HG02870 (cell line): Measurements from ENCODE around the gene KISS1R.
"Not testable (repeated sequence)": the region's sequence is repeated elsewhere in the genome, so short reads cannot be mapped to it uniquely, and the experiment has no call there.

Experiments used
- ATAC-seq: cut with Tn5 transposase; IDR thresholded peaks from one replicate; pipeline ENCODE4 v1.9.1; 2021; ENCODE audit warnings: mild to moderate bottlenecking, moderate library complexity; ENCODE audit not compliant: unreplicated experiment

KISS1R gene

DNA sequence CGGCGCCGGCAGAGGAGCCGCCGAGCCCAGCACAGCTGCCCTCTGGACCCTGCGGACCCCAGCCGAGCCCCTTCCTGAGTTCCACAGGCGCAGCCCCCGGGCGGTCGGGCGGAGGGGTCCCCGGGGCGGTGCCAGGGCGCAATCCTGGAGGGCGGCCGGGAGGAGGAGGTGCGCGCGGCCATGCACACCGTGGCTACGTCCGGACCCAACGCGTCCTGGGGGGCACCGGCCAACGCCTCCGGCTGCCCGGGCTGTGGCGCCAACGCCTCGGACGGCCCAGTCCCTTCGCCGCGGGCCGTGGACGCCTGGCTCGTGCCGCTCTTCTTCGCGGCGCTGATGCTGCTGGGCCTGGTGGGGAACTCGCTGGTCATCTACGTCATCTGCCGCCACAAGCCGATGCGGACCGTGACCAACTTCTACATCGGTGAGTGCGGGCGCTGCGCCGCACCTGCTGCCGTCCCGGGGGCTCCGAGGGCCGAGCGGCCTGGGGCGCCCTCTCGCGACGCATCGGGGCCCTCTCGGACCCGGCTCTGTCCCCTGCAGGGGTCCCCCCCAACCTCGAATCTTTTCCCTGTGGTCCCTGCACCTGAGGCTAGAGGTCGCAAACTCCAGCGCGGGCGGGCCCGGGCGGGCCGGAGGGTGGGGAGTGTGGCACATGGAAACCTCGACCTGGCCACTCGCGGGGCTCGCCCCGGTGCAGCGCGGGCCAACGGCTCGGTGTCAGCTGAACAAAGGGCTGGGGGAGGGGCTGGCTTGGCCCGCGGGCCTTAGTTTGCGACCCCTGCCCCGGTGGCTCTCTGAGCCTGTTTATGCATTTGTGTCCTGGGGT, at the start of gene KISS1R:
Gene KISS1R (plus strand): TSS at position 11 of the 829 bp plus-strand sequence. CDS start 170 bp downstream, at position 181.
- no peak for ATAC-seq

DNA sequence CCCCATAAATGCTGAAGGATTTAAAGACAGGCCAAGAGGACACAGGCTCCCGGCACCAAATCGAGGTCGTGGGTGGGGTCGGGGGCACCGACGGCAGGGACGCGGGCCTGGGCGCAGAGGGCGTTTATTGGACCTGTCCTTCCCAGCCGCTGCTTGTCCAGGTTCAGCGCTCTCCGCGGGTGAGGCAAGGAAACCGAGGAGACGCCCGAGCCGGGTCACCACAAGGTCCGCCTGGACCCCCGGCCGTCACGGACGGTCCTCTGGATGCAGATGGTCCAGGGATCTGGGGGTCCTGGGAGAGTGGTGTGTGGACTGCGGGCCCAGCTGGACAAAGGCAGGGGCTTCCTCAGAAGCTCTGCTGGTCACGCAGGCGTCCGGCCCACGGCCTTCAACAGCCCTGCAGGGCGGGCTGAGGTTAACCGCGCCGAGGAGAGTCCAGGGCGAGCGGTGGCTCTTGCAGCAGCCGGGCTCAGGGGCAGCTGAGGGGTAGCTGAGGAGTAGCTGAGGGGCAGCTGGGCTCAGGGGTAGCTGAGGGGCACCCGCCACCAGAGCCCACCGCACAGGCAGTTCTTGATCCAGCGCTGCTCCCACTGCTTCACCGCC, 49.2 kb upstream of the KISS1R start:
- no peak for ATAC-seq

DNA sequence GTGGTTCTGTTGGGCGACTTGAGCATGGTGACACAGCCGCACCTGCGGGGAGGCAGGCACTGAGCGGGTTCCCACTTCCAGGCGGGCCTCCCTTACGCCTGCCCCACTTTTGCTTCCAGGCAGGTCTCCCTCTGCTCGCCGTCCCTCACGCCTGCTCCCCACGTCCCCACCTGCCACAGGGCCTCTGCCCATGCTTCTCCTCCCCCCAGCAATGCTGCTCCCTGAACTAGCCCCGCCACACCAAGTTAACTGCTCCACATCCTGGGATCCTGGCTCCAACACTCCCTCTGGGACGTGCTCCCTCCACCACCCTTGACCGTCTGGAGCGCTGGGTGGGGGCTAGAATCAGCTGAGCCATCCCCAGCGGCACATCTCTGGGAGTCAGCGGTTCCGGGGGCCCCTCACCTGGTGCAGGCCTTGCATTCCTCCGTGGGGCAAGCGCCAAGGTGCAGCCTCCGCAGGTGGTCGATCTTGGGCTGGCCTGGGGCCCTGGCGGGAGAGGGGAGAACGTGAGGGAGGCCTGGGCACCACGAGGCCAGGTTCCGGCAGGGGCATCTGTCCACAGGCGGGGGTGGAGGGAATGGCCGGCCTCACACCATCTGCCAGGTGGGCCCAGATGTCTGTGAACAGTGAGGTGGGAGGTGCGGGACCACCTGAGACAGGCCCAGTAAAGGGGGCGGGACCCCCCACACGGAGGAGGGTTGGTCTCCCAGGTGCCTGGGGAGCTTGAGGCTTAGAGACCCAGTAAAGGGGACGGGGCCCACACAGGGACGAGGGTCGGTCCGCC, 48.5 kb upstream of the KISS1R start:
- ATAC-seq, result no peak

DNA sequence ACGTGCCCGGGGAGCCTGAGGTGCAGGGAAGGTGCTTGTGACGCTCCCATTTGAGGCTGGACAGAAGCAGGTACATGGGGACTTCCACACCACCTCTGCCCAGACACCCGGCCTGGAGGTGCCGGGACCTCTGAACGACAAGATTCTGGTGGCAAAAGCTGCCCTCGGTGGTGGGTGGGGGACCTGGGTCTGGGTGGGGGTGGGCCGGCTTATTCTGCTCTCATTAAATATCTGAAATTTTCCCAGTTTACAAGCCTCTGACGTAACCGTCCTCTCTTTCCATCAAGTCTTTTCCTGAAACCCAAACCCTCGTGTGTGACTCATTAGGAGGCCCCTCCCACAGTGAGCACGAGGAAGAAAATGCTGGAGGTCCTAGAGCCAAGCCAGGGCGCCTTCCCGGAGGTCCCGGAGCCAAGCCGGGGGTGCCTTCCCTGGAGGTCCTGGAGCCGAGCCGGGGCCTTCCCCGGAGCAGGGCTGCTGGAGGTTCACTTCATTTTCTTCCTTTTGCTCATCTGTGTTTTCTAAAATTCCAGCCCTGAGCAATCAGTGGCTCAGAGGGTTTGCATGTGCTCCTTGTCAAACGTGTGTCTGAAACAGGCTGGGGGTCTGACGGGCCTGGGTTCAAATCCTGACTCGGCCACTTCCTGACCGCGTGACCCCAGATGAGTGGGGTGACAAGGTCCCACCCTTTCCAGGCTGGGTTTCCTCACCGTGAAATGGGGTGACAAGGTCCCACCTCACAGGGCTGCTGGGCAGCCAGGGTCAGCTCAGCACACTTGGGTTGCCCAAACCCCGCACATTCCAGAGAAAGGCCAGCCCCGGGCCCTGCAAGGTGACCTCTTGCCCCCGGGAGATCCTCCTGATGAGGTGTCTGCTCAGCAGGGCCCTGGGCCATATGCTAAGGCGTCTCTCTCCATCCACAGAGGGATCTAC, 47.6 kb upstream of the KISS1R start:
- ATAC-seq, result no peak

DNA sequence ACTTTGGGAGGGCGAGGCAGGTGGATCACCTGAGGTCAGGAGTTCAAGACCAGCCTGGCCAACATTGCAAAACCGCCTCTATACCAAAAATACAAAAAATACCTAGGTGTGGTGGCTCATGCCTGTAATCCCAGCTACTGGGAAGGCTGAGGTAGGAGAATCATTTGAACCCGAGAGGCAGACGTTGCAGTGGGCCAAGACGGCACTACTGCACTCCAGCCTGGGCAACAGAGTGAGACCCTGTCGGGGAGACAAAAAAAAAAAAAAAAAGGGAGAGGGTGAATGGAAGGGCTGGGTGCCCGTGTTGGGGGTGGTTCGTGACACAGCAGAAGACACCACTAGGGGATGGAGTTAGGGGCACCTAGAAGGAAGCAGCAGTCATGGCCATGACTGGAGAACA, 46.8 kb upstream of the KISS1R start:
- ATAC-seq, result no peak

DNA sequence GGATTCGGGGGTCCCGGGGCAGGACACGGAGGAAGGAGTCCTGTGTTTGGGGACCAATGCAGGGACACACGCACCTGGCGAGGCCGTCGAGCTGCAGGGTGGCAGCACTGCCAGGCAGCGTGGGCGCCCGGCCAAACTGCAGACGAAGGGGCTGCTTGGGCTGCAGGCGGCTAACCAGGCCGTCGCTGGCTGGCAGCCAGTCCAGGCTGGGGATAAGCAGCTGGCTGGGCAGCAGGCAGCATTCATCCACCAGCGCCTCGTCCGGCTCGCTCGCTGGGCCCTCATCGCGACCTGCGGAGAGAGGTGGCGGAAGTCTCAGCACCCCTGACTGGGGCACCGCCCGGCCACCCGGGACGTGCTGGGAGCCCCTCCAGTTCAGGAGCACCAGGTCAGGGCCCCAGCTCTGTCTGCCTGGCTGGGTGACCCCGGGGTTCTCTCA, 46.2 kb upstream of the KISS1R start:
- no peak for ATAC-seq

DNA sequence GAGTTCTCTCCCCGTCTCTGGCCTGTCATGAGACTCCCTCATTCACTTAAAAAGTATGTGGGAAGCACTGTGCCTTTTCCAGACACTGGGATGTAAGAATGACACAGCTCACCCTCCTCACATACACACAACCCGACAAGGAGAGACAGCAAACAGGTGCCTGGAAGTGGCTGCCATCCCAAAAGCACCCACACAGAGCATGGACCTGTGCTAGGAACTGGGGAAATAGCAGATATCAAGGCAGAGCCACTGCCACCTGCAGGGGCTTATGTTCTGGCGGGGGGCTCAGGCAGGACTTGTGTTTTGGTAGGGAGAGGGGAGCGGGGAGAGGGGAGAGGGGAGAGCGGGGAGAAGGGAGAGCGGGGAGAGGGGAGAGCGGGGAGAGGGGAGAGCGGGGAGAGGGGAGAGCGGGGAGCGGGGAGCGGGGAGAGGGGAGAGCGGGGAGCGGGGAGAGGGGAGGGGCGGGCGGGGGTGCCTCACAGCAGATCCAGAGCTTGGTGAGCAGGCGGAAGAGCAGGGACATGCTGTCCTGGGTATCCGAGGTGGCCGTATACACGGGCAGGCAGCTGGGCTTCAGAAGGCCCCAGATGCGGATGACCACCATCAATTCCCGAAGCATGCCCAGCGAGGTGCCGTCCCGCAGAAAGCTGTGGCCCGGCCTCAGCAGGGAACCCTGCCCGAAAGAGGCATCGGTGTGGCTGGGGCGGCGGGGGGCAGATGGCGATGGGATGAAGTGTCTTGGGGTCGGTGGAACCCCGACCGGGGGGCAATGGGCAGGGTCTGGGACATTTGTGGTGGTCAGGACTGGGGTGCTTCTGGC, 45.5 kb upstream of the KISS1R start:
- no peak for ATAC-seq

DNA sequence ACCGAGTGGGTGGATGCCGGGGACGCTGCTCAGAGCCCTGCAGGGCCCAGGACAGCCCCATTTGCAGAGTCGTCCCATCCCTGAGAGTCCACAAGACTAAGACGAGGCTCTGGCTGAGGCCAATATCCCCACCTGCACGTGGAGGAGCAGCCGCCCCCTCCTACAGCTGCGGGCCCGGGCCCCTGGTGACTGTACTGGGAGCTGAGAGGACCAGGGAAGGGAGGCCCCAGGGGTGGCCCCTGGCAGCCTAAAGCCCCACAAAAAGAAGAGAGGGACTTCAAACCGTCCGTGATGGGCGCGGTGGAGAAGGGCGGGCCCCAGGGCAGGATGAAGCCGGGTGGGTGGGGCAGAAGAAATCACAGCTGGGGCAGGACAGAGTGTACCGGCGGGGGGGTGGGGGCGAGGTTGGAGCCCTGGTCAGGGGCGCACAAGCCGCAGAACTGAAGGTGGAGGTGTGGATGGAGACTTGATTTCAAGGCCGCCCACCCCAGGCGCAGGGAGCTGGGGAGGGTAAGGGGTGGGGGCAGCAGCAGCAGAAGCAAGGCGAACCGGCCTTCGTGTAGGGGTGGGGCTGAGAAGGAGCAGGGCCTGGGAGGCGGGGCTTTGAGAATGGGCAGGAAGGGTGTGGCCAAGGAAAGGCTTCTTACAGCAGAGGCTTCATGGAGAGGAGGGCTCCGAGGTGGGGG, 44.7 kb upstream of the KISS1R start:
- no peak for ATAC-seq

DNA sequence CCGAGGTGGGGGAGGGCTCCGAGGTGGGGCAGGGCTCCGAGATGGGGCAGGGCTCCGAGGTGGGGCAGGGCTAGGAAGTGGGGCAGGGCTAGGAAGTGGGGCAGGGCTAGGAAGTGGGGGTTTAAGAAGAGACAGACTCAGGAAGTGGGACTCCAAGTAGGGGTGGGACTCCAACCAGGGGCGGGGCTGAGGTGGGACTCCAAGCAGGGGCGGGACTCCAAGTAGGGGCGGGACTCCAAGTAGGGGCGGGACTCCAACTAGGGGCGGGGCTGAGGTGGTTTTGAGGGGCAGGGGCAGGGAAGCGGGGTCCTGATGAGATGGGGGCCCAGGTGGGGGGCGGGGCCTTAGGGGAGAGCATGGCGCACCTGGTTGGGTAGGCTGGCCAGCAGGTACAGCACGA, 44.0 kb upstream of the KISS1R start:
- no peak for ATAC-seq

DNA sequence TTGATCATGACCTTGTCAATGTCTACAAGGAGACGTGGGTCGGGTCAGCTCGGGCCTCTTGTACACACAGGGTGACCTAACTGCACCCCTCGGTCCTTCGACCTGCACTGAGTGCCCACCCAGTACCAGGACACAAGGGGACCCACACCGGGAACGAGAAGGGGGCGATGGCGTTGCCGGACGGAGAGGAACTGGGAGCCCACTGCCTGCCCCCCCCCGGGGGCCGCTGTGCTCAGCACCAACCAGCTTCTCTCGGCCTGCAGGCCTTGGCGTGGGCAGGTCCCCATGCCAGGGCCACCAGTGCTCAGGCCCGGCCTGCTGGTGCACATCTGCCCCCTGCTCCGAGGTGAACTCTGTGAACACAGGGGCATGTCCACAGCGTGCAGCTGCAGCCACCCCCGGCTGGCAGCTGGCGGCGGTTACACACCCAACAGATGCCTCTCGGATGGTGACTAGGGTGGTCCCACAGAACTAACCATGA, 43.5 kb upstream of the KISS1R start:
- no peak for ATAC-seq

DNA sequence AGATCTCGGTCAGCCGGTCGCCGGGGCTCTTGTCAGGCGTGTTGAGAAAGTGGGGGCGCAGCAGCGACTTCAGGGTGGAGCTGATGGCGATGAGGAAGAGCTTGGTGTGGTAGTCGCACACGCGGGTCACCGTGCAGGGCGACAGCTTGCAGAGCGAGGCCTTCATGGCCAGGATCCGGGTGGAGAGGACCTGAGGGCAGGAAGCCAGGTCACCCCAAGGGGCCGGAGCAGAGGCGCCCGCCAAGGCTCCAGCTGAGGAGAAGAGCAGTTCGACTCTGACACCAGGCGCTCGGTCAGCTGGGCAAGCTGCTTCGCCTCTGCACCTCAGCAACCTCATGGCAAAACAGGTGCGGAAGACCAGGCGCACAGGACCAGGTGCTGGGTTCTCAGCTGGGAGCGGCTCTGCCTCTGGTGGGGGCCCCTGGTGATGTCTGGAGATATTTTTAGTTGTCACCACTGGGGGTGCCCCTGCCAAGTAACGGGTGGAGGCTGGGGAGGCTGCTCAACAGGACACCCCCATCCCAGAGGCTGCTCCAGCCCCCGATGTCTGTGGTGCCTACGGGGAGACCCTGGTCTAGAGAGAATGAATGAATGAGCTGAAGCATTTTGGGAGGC, 41.8 kb upstream of the KISS1R start:
- ATAC-seq, result no peak

DNA sequence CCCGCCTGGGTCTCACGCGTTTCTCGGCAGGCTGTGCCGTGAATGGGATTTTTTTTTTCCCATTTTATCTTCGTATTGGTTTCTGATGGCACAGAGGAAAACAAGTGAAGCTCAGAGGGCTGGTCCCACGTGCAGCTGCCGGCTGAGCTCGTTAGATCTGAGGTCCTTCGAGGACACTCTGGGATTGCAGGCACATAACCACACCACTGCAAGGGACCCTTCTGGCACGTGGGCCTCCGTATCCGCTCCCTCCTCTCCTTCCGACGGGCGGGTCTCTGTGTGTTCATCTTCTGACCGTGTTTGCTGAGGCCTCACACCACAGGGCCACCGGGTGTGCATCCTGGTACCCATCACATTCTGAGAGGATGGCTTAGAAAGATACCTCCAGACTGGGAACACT, 41.0 kb upstream of the KISS1R start:
- no peak for ATAC-seq

DNA sequence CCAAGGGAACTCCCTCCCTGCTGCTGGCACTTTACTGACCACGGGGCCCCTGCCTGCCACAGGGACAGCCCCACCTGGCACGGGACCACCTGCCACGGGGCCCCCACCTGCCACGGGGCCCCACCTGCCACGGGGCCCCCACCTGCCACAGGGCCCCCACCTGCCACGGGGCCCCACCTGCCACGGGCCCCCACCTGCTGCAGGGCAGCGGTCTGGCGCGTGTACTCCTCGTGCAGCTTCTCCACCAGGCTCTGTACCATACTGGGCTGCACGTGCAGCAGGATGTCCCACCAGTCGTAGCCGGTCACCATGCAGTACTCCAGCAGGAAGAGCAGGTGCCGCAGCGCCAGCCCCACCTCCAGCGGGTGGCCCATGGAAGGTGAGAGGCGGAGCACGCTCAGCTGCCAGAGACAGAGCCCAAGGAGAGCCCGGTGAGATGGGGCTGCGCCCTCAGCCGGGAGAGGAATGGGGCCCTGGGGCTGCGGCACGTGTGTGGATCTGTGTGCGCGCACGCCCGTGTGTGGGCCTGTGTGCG, 40.3 kb upstream of the KISS1R start:
- ATAC-seq, result no peak

DNA sequence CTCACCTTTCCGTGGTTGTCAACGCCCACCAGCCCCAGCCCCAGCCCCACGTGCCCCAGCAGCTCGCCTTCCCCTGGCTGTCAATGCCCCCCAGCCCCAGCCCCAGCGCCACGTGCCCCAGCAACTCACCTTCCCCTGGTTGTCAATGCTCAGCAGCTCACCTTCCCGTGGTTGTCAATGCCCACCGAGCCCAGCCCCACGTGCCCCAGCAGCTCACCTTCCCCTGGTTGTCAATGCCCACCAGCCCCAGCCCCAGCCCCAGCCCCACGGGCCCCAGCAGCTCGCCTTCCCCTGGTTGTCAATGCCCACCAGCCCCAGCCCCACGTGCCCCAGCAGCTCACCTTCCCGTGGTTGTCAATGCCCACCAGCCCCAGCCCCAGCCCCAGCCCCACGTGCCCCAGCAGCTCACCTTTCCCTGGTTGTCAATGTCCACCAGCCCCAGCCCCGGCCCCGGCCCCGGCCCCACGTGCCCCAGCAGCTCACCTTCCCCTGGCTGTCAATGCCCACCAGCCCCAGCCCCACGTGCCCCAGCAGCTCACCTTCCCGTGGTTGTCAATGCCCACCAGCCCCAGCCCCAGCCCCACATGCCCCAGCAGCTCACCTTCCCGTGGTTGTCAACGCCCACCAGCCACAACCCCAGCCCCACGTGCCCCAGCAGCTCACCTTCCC, 39.0 kb upstream of the KISS1R start:
- ATAC-seq, result not testable (repeated sequence)

DNA sequence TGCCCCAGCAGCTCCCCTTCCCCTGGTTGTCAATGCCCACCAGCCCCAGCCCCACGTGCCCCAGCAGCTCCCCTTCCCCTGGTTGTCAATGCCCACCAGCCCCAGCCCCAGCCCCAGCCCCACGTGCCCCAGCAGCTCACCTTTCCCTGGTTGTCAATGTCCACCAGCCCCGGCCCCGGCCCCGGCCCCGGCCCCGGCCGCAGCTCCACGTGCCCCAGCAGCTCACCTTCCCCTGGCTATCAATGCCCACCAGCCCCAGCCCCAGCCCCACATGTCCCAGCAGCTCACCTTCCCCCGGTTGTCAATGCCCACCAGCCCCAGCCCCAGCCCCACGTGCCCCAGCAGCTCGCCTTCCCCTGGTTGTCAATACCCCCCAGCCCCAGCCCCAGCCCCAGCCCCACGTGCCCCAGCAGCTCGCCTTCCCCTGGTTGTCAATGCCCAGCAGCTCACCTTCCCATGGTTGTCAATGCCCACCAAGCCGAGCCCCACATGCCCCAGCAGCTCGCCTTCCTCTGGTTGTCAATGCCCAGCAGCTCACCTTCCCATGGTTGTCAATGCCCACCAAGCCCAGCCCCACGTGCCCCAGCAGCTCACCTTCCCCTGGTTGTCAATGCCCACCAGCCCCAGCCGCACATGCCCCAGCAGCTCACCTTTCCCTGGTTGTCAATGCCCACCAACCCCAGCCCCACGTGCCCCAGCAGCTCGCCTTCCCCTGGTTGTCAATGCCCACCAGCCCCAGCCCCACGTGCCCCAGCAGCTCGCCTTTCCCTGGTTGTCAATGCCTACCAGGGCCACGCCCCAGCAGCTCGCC, 38.2 kb upstream of the KISS1R start:
- ATAC-seq, result not testable (repeated sequence)

DNA sequence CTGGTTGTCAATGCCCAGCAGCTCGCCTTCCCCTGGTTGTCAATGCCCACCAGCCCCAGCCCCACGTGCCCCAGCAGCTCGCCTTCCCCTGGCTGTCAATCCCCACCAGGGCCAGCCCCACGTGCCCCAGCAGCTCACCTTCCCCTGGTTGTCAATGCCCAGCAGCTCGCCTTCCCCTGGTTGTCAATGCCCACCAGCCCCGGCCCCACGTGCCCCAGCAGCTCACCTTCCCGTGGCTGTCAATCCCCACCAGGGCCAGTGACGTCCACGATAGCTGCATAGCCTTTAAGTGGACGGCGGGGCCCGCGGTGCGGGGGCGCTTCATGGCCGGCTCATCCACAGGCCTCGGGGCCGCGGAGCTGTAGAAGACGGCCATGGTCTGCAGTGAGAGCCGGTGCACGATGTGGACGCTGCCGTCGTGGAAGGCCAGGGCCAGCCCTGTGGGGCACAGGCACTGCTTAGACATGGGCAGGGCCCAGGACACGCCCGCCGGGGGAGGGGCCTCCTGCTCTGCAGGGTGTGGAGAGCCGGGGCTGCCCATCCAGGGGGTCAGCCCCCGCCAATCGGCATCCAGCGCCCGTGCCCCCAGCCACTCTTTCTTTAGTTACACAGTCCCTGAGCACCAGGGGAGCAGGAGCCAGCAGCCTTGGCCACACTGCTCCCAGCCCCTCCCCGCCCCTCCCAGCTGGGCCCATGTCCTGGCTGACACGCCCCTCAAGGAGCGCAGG, 37.3 kb upstream of the KISS1R start:
- no peak for ATAC-seq
